ENCODE results near the gene WEE2. TPM values are rescaled to one million over a fixed set of nuclear protein-coding genes. Genes with fewer than 3 reads are reported as not detected.

Gene WEE2
- total and polyA plus RNA-seq, 2 of the 13 experiments (the other 11 are each of a cell fraction or from before 2014, with no cell fraction given), result not detected

DNA sequence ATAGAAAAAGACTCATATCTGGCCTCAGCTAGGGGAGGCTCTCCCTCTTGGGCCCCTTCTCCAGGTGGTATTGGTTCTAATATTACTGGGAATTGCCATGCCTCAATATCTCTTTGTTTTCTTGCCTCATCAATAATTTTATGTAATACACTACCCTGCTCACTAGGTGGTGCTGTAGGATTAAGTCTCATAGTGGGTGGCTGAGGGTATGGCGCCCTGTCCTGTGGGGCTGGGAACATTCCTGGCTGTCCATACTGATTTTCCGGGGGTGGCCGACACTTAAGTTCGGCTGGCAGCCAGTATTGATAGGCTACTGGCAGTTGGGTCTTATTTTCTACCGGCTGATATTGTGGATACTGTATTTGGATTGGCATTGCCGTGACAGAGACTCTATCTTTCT is 46.8 kb downstream of the WEE2 start (continued):
- TF ChIP-seq, protein P1, sequence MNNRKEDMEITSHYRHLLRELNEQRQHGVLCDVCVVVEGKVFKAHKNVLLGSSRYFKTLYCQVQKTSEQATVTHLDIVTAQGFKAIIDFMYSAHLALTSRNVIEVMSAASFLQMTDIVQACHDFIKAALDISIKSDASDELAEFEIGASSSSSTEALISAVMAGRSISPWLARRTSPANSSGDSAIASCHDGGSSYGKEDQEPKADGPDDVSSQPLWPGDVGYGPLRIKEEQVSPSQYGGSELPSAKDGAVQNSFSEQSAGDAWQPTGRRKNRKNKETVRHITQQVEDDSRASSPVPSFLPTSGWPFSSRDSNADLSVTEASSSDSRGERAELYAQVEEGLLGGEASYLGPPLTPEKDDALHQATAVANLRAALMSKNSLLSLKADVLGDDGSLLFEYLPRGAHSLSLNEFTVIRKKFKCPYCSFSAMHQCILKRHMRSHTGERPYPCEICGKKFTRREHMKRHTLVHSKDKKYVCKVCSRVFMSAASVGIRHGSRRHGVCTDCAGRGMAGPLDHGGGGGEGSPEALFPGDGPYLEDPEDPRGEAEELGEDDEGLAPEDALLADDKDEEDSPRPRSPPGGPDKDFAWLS (CRISPR knock-in tag; IDR thresholded peaks at IDR 0.05; ENCODE audit: borderline replicate concordance), result no peak
- TF ChIP-seq ZNF776 (CRISPR knock-in tag; IDR thresholded peaks at IDR 0.05) (no peak), BRCA1 (CRISPR knock-in tag; IDR thresholded peaks at IDR 0.05) (no peak), MTA1 (CRISPR knock-in tag; IDR thresholded peaks at IDR 0.05; ENCODE audit: borderline replicate concordance) (no peak), STAG1 (CRISPR knock-in tag; IDR thresholded peaks at IDR 0.05) (peak; percentile 44), ZNF570 (CRISPR knock-in tag; IDR thresholded peaks at IDR 0.05; ENCODE audit: borderline replicate concordance) (no peak), KDM6A (CRISPR knock-in tag; IDR thresholded peaks at IDR 0.05; ENCODE audit: low read depth) (no peak), ZEB1 (IDR thresholded peaks at IDR 0.05; ENCODE audit: insufficient replicate concordance, low read depth) (no peak), TOPORS (CRISPR knock-in tag; IDR thresholded peaks at IDR 0.05) (no peak), RAD51 (IDR thresholded peaks at IDR 0.05; ENCODE audit: borderline replicate concordance) (no peak), ZNF430 (CRISPR knock-in tag; IDR thresholded peaks at IDR 0.05) (no peak), YY1 (IDR thresholded peaks at IDR 0.05; ENCODE audit: insufficient read depth, insufficient replicate concordance, low read depth, low read length) (no peak)
- TF ChIP-seq, protein P2, sequence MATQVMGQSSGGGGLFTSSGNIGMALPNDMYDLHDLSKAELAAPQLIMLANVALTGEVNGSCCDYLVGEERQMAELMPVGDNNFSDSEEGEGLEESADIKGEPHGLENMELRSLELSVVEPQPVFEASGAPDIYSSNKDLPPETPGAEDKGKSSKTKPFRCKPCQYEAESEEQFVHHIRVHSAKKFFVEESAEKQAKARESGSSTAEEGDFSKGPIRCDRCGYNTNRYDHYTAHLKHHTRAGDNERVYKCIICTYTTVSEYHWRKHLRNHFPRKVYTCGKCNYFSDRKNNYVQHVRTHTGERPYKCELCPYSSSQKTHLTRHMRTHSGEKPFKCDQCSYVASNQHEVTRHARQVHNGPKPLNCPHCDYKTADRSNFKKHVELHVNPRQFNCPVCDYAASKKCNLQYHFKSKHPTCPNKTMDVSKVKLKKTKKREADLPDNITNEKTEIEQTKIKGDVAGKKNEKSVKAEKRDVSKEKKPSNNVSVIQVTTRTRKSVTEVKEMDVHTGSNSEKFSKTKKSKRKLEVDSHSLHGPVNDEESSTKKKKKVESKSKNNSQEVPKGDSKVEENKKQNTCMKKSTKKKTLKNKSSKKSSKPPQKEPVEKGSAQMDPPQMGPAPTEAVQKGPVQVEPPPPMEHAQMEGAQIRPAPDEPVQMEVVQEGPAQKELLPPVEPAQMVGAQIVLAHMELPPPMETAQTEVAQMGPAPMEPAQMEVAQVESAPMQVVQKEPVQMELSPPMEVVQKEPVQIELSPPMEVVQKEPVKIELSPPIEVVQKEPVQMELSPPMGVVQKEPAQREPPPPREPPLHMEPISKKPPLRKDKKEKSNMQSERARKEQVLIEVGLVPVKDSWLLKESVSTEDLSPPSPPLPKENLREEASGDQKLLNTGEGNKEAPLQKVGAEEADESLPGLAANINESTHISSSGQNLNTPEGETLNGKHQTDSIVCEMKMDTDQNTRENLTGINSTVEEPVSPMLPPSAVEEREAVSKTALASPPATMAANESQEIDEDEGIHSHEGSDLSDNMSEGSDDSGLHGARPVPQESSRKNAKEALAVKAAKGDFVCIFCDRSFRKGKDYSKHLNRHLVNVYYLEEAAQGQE (IDR thresholded peaks at IDR 0.05; ENCODE audit: borderline replicate concordance in 1 of 2, low read depth in 1 of 2, low read length in 2 of 2), result no peak
- TF ChIP-seq, protein P3, sequence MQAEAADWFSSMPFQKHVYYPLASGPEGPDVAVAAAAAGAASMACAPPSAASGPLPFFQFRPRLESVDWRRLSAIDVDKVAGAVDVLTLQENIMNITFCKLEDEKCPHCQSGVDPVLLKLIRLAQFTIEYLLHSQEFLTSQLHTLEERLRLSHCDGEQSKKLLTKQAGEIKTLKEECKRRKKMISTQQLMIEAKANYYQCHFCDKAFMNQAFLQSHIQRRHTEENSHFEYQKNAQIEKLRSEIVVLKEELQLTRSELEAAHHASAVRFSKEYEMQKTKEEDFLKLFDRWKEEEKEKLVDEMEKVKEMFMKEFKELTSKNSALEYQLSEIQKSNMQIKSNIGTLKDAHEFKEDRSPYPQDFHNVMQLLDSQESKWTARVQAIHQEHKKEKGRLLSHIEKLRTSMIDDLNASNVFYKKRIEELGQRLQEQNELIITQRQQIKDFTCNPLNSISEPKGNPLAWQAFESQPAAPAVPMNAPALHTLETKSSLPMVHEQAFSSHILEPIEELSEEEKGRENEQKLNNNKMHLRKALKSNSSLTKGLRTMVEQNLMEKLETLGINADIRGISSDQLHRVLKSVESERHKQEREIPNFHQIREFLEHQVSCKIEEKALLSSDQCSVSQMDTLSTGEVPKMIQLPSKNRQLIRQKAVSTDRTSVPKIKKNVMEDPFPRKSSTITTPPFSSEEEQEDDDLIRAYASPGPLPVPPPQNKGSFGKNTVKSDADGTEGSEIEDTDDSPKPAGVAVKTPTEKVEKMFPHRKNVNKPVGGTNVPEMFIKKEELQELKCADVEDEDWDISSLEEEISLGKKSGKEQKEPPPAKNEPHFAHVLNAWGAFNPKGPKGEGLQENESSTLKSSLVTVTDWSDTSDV (CRISPR knock-in tag; IDR thresholded peaks at IDR 0.05), result no peak
- TF ChIP-seq, protein P4, sequence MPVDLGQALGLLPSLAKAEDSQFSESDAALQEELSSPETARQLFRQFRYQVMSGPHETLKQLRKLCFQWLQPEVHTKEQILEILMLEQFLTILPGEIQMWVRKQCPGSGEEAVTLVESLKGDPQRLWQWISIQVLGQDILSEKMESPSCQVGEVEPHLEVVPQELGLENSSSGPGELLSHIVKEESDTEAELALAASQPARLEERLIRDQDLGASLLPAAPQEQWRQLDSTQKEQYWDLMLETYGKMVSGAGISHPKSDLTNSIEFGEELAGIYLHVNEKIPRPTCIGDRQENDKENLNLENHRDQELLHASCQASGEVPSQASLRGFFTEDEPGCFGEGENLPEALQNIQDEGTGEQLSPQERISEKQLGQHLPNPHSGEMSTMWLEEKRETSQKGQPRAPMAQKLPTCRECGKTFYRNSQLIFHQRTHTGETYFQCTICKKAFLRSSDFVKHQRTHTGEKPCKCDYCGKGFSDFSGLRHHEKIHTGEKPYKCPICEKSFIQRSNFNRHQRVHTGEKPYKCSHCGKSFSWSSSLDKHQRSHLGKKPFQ (CRISPR knock-in tag; IDR thresholded peaks at IDR 0.05; ENCODE audit: insufficient replicate concordance), result no peak
- TF ChIP-seq, protein P5, sequence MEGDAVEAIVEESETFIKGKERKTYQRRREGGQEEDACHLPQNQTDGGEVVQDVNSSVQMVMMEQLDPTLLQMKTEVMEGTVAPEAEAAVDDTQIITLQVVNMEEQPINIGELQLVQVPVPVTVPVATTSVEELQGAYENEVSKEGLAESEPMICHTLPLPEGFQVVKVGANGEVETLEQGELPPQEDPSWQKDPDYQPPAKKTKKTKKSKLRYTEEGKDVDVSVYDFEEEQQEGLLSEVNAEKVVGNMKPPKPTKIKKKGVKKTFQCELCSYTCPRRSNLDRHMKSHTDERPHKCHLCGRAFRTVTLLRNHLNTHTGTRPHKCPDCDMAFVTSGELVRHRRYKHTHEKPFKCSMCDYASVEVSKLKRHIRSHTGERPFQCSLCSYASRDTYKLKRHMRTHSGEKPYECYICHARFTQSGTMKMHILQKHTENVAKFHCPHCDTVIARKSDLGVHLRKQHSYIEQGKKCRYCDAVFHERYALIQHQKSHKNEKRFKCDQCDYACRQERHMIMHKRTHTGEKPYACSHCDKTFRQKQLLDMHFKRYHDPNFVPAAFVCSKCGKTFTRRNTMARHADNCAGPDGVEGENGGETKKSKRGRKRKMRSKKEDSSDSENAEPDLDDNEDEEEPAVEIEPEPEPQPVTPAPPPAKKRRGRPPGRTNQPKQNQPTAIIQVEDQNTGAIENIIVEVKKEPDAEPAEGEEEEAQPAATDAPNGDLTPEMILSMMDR (CRISPR knock-in tag; IDR thresholded peaks at IDR 0.05), result peak; percentile 63
